DND-41 (cell line): ENCODE results near the gene MINDY4.

Experiments used
- ATAC-seq: fragments of 200-7000 bp; cut with Tn5 transposase; 3 replicates; pipeline ENCODE4 v1.9.1; 2021; ENCODE audit warnings: low read depth; ENCODE audit not compliant: insufficient read depth
- DNase-seq: peaks from one replicate; pipeline ENCODE4 v3.0.0-alpha.2; 2020
- H2AFZ ChIP-seq: 2 replicates; pipeline ENCODE4 v1.6.0; 2012; ENCODE audit warnings: low read depth, low read length
- H3K27ac ChIP-seq: 2 replicates; pipeline ENCODE4 v1.5.1; 2012; ENCODE audit warnings: low read length, inconsistent platforms
- H3K27me3 ChIP-seq: fragments of 200-600 bp; sonication (generic); 2 replicates; pipeline ENCODE4 v1.6.0; 2012; ENCODE audit warnings: low read length, mild to moderate bottlenecking, inconsistent platforms; ENCODE audit not compliant: insufficient read depth, poor library complexity
- H3K36me3 ChIP-seq: 2 replicates; pipeline ENCODE4 v1.5.1; 2012; ENCODE audit warnings: low read length, inconsistent platforms; ENCODE audit not compliant: insufficient read depth
- H3K4me1 ChIP-seq: 2 replicates; pipeline ENCODE4 v1.5.1; 2012; ENCODE audit warnings: mild to moderate bottlenecking, low read length; ENCODE audit not compliant: insufficient read depth
- H3K4me2 ChIP-seq: 2 replicates; pipeline ENCODE4 v1.6.0; 2012; ENCODE audit warnings: mild to moderate bottlenecking, moderate library complexity, low read length, inconsistent platforms; ENCODE audit not compliant: insufficient read depth
- H3K4me3 ChIP-seq, 2 experiments: fragments of 200-600 bp in 1 of 2; shearing (Covaris generic) in 1 of 2; 2 replicates each; pipeline ENCODE4 v1.5.1; 2012 to 2016; ENCODE audit warnings: inconsistent platforms in 2 of 2, low read length in 2 of 2, mild to moderate bottlenecking in 2 of 2, low read depth in 1 of 2, moderate library complexity in 1 of 2
- H3K79me2 ChIP-seq: 2 replicates; pipeline ENCODE4 v1.6.0; 2012; ENCODE audit warnings: low read length, inconsistent platforms; ENCODE audit not compliant: insufficient read depth
- H3K9ac ChIP-seq: 2 replicates; pipeline ENCODE4 v1.6.0; 2012; ENCODE audit warnings: low read depth, mild to moderate bottlenecking, inconsistent platforms, low read length, moderate library complexity
- H3K9me3 ChIP-seq: 2 replicates; pipeline ENCODE4 v1.5.1; 2012; ENCODE audit warnings: low read length, moderate library complexity, mild to moderate bottlenecking, inconsistent platforms; ENCODE audit not compliant: insufficient read depth, severe bottlenecking
- H4K20me1 ChIP-seq: 2 replicates; pipeline ENCODE4 v1.6.0; 2012; ENCODE audit warnings: low read length; ENCODE audit not compliant: insufficient read depth
- CTCF ChIP-seq: IDR thresholded peaks from 2 replicates; pipeline ENCODE4 v1.5.1; 2012; ENCODE audit warnings: borderline replicate concordance, low read length, moderate library complexity, mild to moderate bottlenecking; ENCODE audit not compliant: poor library complexity, severe bottlenecking; ENCODE audit errors: extremely low read depth
- EZH2 ChIP-seq: IDR thresholded peaks from 3 replicates; pipeline ENCODE4 v1.6.1; 2012; ENCODE audit warnings: borderline replicate concordance, low read depth, mild to moderate bottlenecking, moderate library complexity, low read length, inconsistent platforms; ENCODE audit not compliant: severe bottlenecking

The MINDY4 gene

GRCh38 chr7:30817371-30817767, 46.2 kb downstream of the MINDY4 start:
- Histone ChIP-seq H3K27ac (no peak overlapping the region), H3K4me2 (no peak overlapping the region), H3K27me3 (no peaks in the 10 kb centered on the region), H3K9me3 (no peaks in the 10 kb centered on the region), H3K4me1 (no peaks in the 10 kb centered on the region), H3K79me2 (no peaks in the 10 kb centered on the region), H3K36me3 (no peaks in the 10 kb centered on the region), H3K9ac (no peak overlapping the region), H3K4me3 (no peak overlapping the region), H2AFZ (no peak overlapping the region), H4K20me1 (0 out of 2 replicates have a peak, but pooled peaks cover 2% of the 10 kb centered on the region)
- TF ChIP-seq EZH2 (no peak), CTCF (no peak)
- DNase-seq (no peak), ATAC-seq (no peak)

GRCh38 chr7:30824821-30825720, 53.9 kb downstream of the MINDY4 start:
- Histone ChIP-seq H2AFZ (no peak overlapping the region), H3K36me3 (no peaks in the 10 kb centered on the region), H3K4me2 (no peak overlapping the region), H3K9ac (no peak overlapping the region), H3K4me3 (no peak overlapping the region), H3K27me3 (no peaks in the 10 kb centered on the region), H3K4me1 (no peaks in the 10 kb centered on the region), H3K79me2 (no peaks in the 10 kb centered on the region), H3K9me3 (peaks cover 2% of the 10 kb centered on the region), H3K27ac (no peak overlapping the region), H4K20me1 (no peaks in the 10 kb centered on the region)
- no peak for TF ChIP-seq EZH2
- no peak for TF ChIP-seq CTCF
- no peak for DNase-seq
- ATAC-seq: no peak

- H3K9ac ChIP-seq: no peak overlapping the region
- H3K27me3 ChIP-seq: no peaks in the 10 kb centered on the region
- H3K9me3 ChIP-seq: peaks cover 8% of the 10 kb centered on the region
- no peaks in the 10 kb centered on the region for H4K20me1 ChIP-seq
- no peaks in the 10 kb centered on the region for H3K4me1 ChIP-seq
- H3K79me2 ChIP-seq: no peaks in the 10 kb centered on the region
- no peak overlapping the region for H3K4me2 ChIP-seq
- ATAC-seq (no peak), DNase-seq (no peak)
- TF ChIP-seq CTCF (no peak), EZH2 (no peak)
- H2AFZ ChIP-seq: no peak overlapping the region
- no peak overlapping the region for H3K27ac ChIP-seq
- H3K4me3 ChIP-seq: no peak overlapping the region
- no peaks in the 10 kb centered on the region for H3K36me3 ChIP-seq
Observed at GRCh38 chr7:30826181-30826580, 55.0 kb downstream of the MINDY4 start.
